HEK293 (cell line): ENCODE data around the gene LGALS3BP.

Experiments
- BCL11A ChIP-seq: fragments of 450-650 bp; formaldehyde crosslinking; IDR thresholded peaks from 2 replicates; pipeline ENCODE4 v1.5.1; 2016; ENCODE audit warnings: low read depth, missing biosample characterization, missing genetic modification characterization
- GLI2 ChIP-seq: fragments of 450-650 bp; formaldehyde crosslinking; IDR thresholded peaks from 2 replicates; pipeline ENCODE4; 2017; ENCODE audit warnings: missing biosample characterization, missing genetic modification characterization, low read depth, borderline replicate concordance
- GLIS2 ChIP-seq: fragments of 450-650 bp; formaldehyde crosslinking; IDR thresholded peaks from 2 replicates; pipeline ENCODE4 v1.5.1; 2016; ENCODE audit warnings: missing biosample characterization, missing genetic modification characterization
- KLF8 ChIP-seq: fragments of 450-650 bp; formaldehyde crosslinking; IDR thresholded peaks from 2 replicates; pipeline ENCODE4 v1.5.1; 2016; ENCODE audit warnings: missing biosample characterization, missing genetic modification characterization
- PRDM1 ChIP-seq: fragments of 450-650 bp; formaldehyde crosslinking; IDR thresholded peaks from 2 replicates; pipeline ENCODE4; 2016; ENCODE audit warnings: missing biosample characterization, missing genetic modification characterization
- SCRT2 ChIP-seq: fragments of 450-650 bp; formaldehyde crosslinking; IDR thresholded peaks from 2 replicates; pipeline ENCODE4 v1.5.1; 2016; ENCODE audit warnings: missing biosample characterization, missing genetic modification characterization
- SP2 ChIP-seq: fragments of 450-650 bp; formaldehyde crosslinking; IDR thresholded peaks from 2 replicates; pipeline ENCODE4 v1.5.1; 2016; ENCODE audit warnings: missing biosample characterization, missing genetic modification characterization
- SP3 ChIP-seq: fragments of 450-650 bp; formaldehyde crosslinking; IDR thresholded peaks from 2 replicates; pipeline ENCODE4 v1.5.1; 2016; ENCODE audit warnings: missing biosample characterization, missing genetic modification characterization
- TCF7L2 ChIP-seq: IDR thresholded peaks from 2 replicates; pipeline ENCODE4 v1.6.1; 2011; ENCODE audit warnings: low read depth, mild to moderate bottlenecking, inconsistent platforms, low read length, moderate library complexity, borderline replicate concordance
- ZBTB21 ChIP-seq: fragments of 450-650 bp; formaldehyde crosslinking; IDR thresholded peaks from 2 replicates; pipeline ENCODE4 v1.5.1; 2017; ENCODE audit warnings: missing biosample characterization, missing genetic modification characterization
- ZFP41 ChIP-seq: fragments of 450-650 bp; formaldehyde crosslinking; IDR thresholded peaks from 2 replicates; pipeline ENCODE4 v1.5.1; 2016; ENCODE audit warnings: missing biosample characterization, missing genetic modification characterization, borderline replicate concordance
- ZNF19 ChIP-seq: fragments of 450-650 bp; formaldehyde crosslinking; IDR thresholded peaks from 2 replicates; pipeline ENCODE4; 2016; ENCODE audit warnings: missing biosample characterization, missing genetic modification characterization, low read depth
- ZNF202 ChIP-seq: fragments of 450-650 bp; formaldehyde crosslinking; IDR thresholded peaks from 2 replicates; pipeline ENCODE4 v1.5.1; 2016; ENCODE audit warnings: missing biosample characterization, missing genetic modification characterization, borderline replicate concordance
- ZNF221 ChIP-seq: fragments of 450-650 bp; formaldehyde crosslinking; IDR thresholded peaks from 2 replicates; pipeline ENCODE4 v1.5.1; 2017; ENCODE audit warnings: missing biosample characterization, missing genetic modification characterization, borderline replicate concordance
- ZNF274 ChIP-seq, 2 experiments: fragments of 200-500 bp in 1 of 2; fragments of 450-650 bp in 1 of 2; sonication (Bioruptor generic) in 1 of 2; formaldehyde crosslinking in 1 of 2; IDR thresholded peaks; 2 replicates each; pipeline versions ENCODE4 v1.5.1 to v1.6.1; 2014 to 2016; ENCODE audit warnings: borderline replicate concordance in 1 of 2, inconsistent platforms in 1 of 2, low read length in 1 of 2, missing biosample characterization in 1 of 2, missing genetic modification characterization in 1 of 2
- ZNF341 ChIP-seq: fragments of 450-650 bp; formaldehyde crosslinking; IDR thresholded peaks from 2 replicates; pipeline ENCODE4; 2016; ENCODE audit warnings: low read depth, missing biosample characterization, missing genetic modification characterization
- ZNF366 ChIP-seq: fragments of 450-650 bp; formaldehyde crosslinking; conservative IDR thresholded peaks from 2 replicates; pipeline ENCODE4 v1.5.1; 2016; ENCODE audit warnings: missing biosample characterization, missing genetic modification characterization
- ZNF394 ChIP-seq: fragments of 450-650 bp; formaldehyde crosslinking; IDR thresholded peaks from 2 replicates; pipeline ENCODE4 v1.5.1; 2016; ENCODE audit warnings: missing biosample characterization, missing genetic modification characterization, mild to moderate bottlenecking, moderate library complexity, borderline replicate concordance
- ZNF48 ChIP-seq: fragments of 450-650 bp; formaldehyde crosslinking; IDR thresholded peaks from 2 replicates; pipeline ENCODE4 v1.5.1; 2016; ENCODE audit warnings: missing biosample characterization, missing genetic modification characterization
- ZNF571 ChIP-seq: fragments of 450-650 bp; formaldehyde crosslinking; IDR thresholded peaks from 2 replicates; pipeline ENCODE4 v1.5.0; 2017; ENCODE audit warnings: missing biosample characterization, missing genetic modification characterization
- ZNF626 ChIP-seq: fragments of 450-650 bp; sonication (Bioruptor Pico); formaldehyde crosslinking; IDR thresholded peaks from 2 replicates; pipeline ENCODE4 v1.5.1; 2018; ENCODE audit warnings: missing biosample characterization, missing genetic modification characterization, inconsistent platforms
- ZNF629 ChIP-seq: fragments of 450-650 bp; formaldehyde crosslinking; IDR thresholded peaks from 2 replicates; pipeline ENCODE4 v1.5.1; 2017; ENCODE audit warnings: missing biosample characterization, missing genetic modification characterization
- TF ChIP-seq, protein P1 (sequence below): fragments of 450-650 bp; formaldehyde crosslinking; IDR thresholded peaks from 2 replicates; pipeline ENCODE4 v1.5.1; 2016; ENCODE audit warnings: missing biosample characterization, missing genetic modification characterization
- TF ChIP-seq, protein P2 (sequence below): fragments of 450-650 bp; formaldehyde crosslinking; IDR thresholded peaks from 2 replicates; pipeline ENCODE4 v1.5.1; 2016; ENCODE audit warnings: missing biosample characterization, missing genetic modification characterization
- TF ChIP-seq, protein P3 (sequence below): fragments of 450-650 bp; formaldehyde crosslinking; IDR thresholded peaks from 2 replicates; pipeline ENCODE4 v1.5.1; 2016; ENCODE audit warnings: missing biosample characterization, missing genetic modification characterization, low read depth
- TF ChIP-seq, protein P4 (sequence below): sonication (generic); formaldehyde crosslinking; IDR thresholded peaks from 2 replicates; pipeline ENCODE4 v1.8.1; 2022; ENCODE audit warnings: mild to moderate bottlenecking, moderate library complexity, missing genetic modification reagents
- TF ChIP-seq, protein P5 (sequence below): fragments of 450-650 bp; formaldehyde crosslinking; IDR thresholded peaks from 2 replicates; pipeline ENCODE4 v1.5.1; 2016; ENCODE audit warnings: missing biosample characterization, missing genetic modification characterization

Gene LGALS3BP

DNA sequence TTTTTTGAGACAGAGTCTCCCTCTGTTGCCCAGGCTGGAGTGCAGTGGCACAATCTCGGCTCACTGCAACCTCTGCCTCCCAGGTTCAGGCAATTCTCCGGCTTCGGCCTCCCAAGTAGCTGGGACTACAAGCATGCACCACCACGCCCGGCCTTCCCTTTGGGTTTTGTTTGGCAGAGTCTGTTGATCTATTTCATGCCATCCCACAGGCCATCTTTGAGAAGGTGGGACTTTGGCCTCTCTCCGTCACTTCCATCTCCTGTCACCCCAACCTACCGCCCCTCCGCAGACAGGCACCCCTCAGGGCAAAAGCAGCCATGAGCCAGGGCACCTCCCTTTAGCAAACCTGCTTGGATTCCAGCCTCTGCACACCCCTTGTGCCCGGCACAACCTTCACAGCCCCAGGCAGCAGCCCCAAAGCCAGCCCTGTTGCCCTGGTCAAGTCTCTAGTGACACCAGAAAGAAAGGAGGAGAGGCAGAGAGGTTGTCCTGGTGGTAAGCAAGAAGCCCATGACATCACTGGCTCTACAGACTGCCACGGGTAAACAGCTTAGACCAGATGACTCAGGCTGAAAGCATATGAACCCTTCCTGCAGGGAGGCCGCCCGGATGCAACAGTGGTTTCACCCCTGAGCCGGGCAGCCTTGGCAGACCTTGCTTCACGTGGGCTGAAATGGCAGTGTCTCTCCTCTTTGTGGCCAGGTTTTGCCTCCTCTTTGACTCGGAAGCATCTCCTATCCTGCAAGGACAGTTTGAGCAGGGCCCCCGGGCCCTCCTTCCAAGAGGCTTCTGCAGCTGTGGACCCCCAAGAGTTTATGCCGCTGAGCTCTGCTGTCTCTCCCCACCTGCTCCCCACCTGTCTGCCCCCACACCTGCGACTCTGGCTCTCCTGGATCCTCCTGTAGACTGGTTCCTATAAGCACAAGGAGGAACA lies 46.4 kb downstream of the LGALS3BP start (continued):
- peak; percentile 97 for TF ChIP-seq ZNF629
- TF ChIP-seq KLF8 (tag by site-specific recombination) = peak; percentile 27; the same call in 1 of the 2 replicates
- no peak for TF ChIP-seq TCF7L2
- TF ChIP-seq, protein P1, sequence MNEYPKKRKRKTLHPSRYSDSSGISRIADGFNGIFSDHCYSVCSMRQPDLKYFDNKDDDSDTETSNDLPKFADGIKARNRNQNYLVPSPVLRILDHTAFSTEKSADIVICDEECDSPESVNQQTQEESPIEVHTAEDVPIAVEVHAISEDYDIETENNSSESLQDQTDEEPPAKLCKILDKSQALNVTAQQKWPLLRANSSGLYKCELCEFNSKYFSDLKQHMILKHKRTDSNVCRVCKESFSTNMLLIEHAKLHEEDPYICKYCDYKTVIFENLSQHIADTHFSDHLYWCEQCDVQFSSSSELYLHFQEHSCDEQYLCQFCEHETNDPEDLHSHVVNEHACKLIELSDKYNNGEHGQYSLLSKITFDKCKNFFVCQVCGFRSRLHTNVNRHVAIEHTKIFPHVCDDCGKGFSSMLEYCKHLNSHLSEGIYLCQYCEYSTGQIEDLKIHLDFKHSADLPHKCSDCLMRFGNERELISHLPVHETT (tag by site-specific recombination) = 0 out of 2 replicates have a peak, but pooled peaks have one; percentile 53
- no peak for TF ChIP-seq ZNF341 (tag by site-specific recombination)
- TF ChIP-seq GLIS2 (tag by site-specific recombination) = peak; percentile 48
- TF ChIP-seq ZFP41 (tag by site-specific recombination) = no peak
- TF ChIP-seq ZNF221 (tag by site-specific recombination) = no peak
- TF ChIP-seq ZNF202 (tag by site-specific recombination) = no peak
- TF ChIP-seq SP2 (tag by site-specific recombination) = no peak
- no peak for TF ChIP-seq ZNF48 (tag by site-specific recombination)
- TF ChIP-seq PRDM1 (tag by site-specific recombination) = peak; percentile 70
- peak; percentile 90 for TF ChIP-seq ZBTB21
- no peak for TF ChIP-seq ZNF19
- no peak for TF ChIP-seq ZNF571
- TF ChIP-seq, protein P2, sequence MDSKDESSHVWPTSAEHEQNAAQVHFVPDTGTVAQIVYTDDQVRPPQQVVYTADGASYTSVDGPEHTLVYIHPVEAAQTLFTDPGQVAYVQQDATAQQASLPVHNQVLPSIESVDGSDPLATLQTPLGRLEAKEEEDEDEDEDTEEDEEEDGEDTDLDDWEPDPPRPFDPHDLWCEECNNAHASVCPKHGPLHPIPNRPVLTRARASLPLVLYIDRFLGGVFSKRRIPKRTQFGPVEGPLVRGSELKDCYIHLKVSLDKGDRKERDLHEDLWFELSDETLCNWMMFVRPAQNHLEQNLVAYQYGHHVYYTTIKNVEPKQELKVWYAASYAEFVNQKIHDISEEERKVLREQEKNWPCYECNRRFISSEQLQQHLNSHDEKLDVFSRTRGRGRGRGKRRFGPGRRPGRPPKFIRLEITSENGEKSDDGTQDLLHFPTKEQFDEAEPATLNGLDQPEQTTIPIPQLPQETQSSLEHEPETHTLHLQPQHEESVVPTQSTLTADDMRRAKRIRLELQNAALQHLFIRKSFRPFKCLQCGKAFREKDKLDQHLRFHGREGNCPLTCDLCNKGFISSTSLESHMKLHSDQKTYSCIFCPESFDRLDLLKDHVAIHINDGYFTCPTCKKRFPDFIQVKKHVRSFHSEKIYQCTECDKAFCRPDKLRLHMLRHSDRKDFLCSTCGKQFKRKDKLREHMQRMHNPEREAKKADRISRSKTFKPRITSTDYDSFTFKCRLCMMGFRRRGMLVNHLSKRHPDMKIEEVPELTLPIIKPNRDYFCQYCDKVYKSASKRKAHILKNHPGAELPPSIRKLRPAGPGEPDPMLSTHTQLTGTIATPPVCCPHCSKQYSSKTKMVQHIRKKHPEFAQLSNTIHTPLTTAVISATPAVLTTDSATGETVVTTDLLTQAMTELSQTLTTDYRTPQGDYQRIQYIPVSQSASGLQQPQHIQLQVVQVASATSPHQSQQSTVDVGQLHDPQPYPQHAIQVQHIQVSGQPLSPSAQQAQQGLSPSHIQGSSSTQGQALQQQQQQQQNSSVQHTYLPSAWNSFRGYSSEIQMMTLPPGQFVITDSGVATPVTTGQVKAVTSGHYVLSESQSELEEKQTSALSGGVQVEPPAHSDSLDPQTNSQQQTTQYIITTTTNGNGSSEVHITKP = peak; percentile 93
- TF ChIP-seq BCL11A (tag by site-specific recombination) = peak; percentile 48; the same call in 1 of the 2 replicates
- no peak for TF ChIP-seq ZNF626 (tag by site-specific recombination)
- no peak for TF ChIP-seq SP3 (tag by site-specific recombination)
- TF ChIP-seq, protein P3, sequence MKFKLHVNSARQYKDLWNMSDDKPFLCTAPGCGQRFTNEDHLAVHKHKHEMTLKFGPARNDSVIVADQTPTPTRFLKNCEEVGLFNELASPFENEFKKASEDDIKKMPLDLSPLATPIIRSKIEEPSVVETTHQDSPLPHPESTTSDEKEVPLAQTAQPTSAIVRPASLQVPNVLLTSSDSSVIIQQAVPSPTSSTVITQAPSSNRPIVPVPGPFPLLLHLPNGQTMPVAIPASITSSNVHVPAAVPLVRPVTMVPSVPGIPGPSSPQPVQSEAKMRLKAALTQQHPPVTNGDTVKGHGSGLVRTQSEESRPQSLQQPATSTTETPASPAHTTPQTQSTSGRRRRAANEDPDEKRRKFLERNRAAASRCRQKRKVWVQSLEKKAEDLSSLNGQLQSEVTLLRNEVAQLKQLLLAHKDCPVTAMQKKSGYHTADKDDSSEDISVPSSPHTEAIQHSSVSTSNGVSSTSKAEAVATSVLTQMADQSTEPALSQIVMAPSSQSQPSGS (tag by site-specific recombination) = peak; percentile 89
- TF ChIP-seq, protein P4, sequence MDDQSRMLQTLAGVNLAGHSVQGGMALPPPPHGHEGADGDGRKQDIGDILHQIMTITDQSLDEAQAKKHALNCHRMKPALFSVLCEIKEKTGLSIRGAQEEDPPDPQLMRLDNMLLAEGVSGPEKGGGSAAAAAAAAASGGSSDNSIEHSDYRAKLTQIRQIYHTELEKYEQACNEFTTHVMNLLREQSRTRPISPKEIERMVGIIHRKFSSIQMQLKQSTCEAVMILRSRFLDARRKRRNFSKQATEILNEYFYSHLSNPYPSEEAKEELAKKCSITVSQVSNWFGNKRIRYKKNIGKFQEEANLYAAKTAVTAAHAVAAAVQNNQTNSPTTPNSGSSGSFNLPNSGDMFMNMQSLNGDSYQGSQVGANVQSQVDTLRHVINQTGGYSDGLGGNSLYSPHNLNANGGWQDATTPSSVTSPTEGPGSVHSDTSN (CRISPR knock-in tag) = no peak
- no peak for TF ChIP-seq ZNF394 (tag by site-specific recombination)
- no peak for TF ChIP-seq GLI2
- TF ChIP-seq SCRT2 = peak; percentile 96
- TF ChIP-seq, protein P5, sequence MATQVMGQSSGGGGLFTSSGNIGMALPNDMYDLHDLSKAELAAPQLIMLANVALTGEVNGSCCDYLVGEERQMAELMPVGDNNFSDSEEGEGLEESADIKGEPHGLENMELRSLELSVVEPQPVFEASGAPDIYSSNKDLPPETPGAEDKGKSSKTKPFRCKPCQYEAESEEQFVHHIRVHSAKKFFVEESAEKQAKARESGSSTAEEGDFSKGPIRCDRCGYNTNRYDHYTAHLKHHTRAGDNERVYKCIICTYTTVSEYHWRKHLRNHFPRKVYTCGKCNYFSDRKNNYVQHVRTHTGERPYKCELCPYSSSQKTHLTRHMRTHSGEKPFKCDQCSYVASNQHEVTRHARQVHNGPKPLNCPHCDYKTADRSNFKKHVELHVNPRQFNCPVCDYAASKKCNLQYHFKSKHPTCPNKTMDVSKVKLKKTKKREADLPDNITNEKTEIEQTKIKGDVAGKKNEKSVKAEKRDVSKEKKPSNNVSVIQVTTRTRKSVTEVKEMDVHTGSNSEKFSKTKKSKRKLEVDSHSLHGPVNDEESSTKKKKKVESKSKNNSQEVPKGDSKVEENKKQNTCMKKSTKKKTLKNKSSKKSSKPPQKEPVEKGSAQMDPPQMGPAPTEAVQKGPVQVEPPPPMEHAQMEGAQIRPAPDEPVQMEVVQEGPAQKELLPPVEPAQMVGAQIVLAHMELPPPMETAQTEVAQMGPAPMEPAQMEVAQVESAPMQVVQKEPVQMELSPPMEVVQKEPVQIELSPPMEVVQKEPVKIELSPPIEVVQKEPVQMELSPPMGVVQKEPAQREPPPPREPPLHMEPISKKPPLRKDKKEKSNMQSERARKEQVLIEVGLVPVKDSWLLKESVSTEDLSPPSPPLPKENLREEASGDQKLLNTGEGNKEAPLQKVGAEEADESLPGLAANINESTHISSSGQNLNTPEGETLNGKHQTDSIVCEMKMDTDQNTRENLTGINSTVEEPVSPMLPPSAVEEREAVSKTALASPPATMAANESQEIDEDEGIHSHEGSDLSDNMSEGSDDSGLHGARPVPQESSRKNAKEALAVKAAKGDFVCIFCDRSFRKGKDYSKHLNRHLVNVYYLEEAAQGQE (tag by site-specific recombination) = no peak
- TF ChIP-seq ZNF366 = peak; percentile 92
- no peak for TF ChIP-seq ZNF274 (IDR thresholded peaks at IDR 0.05; ENCODE audit: low read length)
- no peak for TF ChIP-seq ZNF274 (tag by site-specific recombination; IDR thresholded peaks at IDR 0.05; ENCODE audit: borderline replicate concordance)
